Stimulated activated CD8-positive, alpha-beta memory T cell treated with anti-CD3 and anti-CD28 coated beads, Interleukin-12 subunit alpha, Interleukin-12 subunit beta, amount 100 ng/mL, for 24 hours (primary cell): Measurements from ENCODE around the gene SLC38A3.

Source experiments
- DNase-seq: peaks from one replicate; pipeline ENCODE4 v3.0.0-alpha.2; 2020; ENCODE audit errors: extremely low read depth

The SLC38A3 gene

DNA sequence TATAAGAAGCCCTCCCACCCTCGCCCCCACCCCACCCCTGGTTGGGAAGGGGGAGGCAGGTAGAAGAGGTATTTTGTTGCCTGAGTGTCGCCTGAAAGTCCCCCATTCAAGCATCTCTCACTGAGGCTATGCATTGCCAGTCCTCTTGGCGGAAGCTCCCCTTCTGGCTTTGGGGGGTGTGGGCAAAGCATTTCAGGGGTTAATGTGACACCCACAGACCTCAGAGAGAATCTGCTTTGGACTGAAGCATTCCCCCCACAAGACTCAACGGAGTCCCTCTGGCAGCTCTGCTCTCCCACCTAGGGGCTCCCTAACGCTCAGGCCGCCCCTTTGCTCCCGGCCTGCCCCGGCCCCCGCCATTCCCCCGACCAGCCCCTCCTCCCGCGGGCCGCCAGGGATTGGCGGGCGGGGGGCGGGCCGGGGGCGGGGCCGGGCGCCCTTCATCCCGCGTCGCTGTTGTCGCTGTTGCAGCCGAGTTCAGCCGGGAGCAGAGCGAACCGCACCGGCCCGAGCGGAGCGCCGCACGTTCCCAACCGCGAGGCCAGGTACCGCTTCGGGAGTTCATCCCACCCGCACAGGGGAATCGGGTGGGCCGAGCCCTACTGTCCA is at the start of gene SLC38A3:
Gene SLC38A3 (plus strand): TSS at position 468 of the 609 bp plus-strand sequence. CDS start 8,929 bp downstream, outside the sequence.
- no peak for DNase-seq

DNA sequence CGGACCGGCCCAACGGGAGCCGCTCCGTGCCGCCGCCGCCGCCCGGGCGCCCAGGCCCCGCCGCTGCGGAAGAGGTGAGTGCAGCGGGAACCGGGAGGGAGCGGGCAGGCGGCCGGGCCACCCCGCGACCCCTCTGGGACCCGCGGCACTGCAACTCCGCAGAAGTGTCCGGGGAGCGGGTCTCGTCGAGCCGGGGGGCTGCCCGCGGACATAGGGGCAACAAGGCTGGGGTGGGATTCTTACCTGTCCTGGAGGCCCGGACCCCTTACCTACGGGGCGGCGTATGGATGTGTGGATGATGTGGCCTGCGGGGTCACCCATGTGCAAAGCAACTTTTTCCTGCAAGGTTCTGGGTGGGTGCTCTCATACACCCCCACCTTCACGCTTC is 49.6 kb upstream of the SLC38A3 start:
- no peak for DNase-seq

DNA sequence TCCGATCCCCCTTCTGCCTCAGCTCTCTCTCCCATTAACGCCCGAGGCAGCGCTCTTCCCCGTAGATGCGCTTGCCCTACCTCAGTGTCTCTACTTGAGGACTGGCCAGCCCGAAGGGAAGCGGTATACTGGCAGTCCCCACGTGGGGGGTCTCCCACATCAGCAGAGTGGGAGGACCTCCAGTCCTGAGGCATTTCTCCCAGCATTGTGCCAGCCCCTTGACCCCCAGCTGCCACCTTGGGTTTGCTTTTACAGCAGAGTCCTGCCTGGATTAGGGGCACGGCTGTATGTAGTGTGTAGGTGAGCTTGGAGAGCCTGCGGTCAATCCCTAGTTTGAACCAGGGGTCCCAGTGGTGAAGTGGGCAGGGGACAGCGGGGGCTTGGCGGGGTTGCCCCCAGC is 49.2 kb upstream of the SLC38A3 start:
- no peak for DNase-seq

DNA sequence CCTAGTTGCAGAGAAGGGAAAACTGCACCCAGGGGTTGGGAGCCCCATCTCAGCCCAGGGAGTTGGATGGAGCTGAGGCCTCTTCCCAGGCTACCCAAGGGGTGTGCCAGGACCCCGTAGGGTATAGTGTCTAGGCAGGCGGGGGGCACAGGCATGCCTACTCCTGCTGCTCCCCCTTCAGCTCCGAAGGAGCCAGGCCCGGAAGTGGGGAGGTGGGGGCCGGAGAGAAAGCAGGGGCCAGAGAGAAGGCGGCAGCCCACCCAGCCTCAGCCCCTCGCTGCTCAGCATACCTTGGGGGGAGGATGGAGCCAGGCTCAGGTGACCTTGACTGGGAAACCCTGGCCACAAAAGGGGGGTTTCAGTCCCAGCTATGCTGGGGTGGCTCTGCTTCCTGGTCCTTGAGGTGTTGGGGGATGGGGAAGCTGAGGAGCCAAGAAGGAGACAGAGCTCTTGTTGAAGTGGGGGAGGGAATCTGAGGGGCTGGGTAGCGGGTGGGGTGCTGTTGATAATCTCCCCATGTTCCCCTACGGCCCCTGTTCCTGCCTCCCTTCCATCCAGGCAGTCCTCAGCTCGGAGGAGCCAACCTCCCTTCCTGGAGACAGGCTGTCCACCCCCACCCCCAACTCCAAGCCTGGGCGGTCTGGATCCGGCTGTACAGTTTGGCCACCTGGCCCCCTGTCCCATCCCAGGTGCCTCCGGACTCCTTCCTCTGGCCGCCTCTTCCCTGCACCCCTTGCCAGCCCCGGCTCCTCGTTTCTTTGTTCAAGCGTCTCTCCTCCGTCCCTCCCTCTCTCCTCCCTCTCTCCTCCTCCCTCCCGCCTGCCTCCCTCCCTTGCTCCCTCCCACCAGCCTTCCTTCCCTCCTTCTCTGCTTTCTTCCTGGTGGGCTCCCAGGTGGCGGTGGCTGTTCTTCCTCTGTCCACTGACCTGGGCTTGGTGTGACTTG is 48.2 kb upstream of the SLC38A3 start:
- no peak for DNase-seq

DNA sequence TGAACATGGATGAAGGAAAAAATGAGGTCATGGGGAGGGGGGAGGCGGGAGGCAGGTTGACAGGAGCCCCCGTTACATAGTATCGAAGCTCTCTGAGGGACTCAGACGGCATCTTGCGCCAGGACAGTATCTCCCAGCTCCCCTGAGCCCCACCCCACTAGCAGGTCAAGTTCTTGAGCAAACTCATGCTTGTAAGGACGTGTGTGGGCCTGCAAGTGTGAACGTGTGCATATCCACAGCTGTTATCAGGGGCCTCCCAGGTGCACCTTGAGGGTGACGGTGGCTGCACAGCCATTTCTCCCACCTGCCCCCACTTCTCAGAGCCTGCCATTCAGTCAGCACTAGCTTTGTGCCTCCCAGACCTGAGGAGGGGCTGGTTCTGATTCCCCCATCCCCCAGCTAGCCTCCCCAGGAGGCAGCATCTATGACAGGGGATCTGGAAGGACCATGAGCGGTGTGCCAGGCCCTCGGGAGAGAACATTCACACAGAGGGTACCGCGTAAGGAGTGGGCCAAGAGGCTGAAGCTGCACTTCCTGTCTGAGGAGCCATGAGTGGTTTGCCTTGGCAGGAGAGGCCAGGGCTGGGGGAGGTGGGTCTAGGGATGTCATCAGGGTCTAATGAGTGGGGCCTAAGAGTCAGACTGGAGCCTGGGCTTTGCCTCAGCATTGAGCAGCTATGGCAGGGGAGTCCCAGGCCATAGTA is 47.1 kb upstream of the SLC38A3 start:
- DNase-seq, result no peak

DNA sequence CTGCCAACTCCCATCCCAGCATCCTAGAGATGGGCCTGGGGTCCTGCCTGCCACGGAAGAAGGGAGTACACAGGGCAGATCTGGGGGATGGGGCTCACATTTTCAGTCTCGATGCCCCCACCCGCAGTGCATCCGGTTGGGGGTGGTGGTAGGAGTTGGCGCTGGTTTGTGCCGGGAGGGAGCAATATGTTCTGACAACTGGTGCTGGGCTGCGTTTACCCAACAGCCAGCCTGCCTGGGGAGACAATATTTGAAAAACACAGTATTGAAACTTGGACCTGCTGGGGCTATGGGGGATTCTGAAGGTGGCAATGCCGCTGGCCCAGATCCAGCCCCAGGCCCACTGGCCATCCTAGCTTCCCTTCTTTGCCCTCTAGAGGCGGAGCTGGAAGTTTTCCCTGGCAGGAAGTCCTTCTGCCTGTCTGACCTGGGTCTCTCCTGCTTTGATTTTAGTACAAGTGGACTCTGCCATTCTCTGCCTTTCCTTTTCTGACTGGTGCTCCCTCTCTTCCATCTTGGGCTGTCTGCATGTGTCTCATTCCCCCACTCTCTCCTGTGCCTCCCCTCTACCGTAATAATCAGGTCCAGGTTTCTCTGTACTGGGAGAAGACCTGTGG is 46.4 kb upstream of the SLC38A3 start:
- no peak for DNase-seq

DNA sequence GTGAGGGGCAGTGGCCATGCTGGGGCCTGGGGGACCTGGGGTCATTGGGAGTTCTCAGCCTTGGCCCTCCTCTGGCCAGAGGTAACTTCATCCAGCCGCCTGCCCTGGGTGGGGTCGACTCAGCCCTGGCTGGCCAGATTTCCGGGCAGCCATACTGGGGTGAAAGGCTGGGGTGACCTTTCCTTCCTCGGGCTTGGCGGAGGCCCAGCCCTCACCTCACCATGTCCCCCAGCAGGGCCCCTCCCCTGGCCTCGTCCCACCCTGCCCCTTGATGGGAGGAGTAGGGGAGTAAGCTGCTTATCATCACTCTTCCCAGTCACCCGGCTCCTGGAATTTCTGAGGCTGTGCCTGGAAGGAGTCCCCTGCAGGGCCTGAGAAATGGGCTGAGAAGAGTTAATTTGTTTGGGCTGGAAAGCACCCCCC is 44.5 kb upstream of the SLC38A3 start:
- DNase-seq, result no peak

DNA sequence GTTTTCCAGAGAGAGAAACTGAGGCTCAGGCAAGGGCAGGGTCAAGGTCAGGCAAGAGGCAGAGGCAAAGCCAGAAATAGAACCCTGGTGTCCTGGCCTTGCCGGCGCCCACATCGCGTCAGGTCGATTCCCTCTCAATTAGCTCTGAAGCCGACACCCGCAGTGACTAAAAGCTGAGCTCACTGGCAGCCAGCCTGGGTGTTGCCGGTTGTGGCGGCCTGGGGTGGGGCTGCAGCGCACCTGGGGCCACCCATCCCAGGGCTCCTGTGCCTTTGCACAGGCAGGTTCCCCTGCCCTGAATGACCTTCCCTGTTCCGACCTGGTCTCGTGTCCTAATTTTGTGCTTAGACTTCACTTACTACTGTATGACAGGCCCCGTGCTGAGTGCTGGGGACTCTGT is 43.8 kb upstream of the SLC38A3 start:
- DNase-seq, result no peak

DNA sequence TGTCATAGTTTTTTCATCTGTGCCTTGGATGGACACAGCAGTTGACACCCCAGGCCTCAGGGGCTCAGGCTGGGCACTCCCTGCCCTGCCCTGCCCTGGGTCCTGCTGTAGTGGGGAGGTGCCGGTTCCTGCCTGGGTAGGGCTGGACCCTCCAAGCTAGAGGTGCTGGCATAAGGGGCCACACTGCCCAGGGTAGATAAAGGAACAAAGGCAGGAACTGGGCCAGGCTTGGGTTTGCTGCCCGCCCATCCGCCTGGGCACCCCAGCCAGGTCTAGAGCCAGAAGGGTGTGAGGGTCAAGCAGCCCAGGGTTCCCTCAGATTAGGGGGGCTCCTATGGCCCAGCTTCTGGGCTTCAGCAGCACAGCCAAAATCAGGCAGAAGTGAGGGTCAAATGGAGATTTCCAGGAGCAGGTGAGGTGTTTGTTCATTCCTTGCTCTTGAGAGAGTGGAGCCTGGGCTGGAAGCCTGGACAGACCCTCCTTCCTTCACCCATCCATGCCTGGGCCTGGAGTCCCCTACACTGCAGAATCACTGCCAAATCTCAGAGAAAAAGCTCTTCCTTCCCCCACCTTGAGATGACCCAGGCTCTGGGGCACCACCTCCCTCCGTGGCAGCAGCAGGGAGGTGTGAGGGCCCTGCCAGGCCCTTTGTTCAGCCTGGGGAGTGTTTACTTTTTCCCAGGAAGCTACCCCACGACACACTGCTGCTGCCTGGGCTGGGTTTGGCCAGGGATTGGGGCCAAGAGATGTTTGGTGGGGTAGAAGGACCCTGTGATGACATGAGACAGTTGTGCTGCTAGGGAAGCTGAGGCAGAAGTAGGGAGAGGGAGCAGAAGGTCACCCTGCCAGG is 42.8 kb upstream of the SLC38A3 start:
- no peak for DNase-seq

DNA sequence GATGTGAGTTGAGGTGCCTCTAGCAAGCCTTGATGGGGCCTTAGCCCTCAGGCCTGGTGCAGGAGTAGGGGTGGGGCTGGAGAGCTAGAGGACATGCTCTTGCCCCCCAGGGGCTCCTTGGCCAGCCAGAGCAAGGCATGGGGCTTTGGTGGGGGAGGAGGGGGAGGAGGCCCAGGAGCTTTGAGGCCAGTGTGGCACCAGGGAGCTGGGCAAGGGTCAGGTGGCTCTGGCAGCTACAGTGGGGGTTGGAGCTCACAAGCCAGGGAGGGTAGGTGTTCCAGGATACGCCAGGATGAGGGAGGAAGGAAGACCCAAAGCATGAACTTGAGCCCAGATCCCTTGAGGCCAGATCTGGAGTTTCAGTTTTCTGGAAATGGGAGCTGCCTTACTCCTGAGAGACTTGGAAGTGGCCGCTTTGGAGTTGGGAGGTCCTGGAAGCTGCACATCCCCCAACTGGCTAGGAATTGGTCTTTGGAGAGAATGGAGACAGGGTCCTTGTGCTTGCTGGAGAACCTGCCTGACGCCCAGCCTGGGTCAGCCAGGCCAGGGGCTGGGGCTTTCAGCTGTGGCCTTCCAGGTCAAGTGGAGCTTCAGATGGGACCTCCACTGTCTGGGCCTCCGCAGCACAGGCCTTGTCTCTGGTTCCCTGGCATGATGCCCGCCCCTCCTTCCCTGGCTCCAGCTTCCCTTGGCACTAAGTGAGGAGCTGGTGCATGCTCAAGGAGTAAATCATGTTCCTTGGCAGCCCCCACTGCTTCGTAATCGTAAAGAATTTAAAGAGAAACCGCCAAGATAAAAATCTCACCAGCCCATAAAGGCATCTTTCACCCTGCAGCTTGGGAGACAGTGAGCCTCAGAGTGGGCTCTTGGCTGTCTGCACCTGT is 41.3 kb upstream of the SLC38A3 start:
- DNase-seq, result no peak

DNA sequence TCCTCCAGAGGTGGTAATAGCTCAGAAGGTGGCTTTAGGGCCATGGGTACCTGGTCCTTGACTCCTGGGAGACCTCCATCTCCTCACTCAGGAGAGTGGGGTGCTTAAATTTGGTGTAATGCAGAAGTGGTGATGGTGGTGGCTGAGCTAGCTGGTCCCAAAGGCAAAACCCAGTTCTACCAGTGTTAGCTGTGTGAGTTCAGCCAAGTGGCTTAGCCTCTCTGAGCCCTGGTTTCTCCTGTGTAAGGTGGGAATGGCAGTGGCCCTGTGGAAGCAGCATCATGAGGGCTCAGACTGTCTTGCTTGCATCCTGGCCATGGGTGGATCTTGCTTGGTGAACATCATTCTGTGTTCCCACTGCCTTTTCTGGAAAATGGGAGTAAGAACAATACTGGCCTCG is 40.6 kb upstream of the SLC38A3 start:
- no peak for DNase-seq

DNA sequence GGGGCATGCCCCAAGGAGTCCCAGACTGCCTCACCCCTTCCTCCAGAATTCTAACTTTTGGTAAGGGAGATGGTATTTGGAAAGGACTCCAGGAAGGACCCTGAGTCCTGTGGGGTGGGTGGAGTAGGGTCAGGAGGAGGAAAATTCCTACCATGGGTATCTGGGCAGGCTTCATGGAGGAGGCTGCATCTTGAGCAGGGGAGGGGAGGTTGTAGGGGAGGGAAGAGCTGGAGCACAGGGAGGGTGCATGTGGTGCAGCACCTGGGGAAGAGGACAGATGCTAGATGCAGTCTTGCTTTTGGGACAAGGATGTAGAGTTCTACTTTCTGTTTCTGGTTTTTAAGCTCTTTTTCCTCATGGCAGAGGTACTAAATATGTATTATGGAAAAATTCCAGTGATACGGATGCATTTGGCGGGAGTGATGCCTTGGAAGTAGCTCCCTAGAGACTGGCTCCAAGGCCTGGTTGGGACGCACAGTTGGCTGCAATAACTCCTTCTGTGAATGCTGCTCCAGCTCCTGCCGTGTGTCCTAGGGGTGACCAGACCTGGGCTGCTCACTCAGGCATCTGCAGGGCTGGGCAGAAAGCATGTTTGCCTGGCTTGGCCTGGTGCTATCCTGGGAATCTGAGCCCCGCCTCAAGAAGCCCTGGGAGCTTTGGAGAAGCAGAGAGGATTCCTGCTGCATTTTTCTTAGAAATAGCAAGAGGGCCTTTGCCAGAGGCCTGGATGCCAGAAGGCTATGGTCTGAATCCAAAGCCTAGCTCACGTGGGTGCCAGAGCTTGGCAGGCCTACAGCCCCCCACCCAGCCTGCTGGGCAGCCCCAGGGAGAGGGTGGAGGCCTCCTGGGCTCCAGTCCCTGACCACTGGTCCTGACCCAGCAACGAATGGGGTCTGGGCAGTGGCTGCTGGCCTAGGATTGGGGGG is 39.8 kb upstream of the SLC38A3 start:
- no peak for DNase-seq

DNA sequence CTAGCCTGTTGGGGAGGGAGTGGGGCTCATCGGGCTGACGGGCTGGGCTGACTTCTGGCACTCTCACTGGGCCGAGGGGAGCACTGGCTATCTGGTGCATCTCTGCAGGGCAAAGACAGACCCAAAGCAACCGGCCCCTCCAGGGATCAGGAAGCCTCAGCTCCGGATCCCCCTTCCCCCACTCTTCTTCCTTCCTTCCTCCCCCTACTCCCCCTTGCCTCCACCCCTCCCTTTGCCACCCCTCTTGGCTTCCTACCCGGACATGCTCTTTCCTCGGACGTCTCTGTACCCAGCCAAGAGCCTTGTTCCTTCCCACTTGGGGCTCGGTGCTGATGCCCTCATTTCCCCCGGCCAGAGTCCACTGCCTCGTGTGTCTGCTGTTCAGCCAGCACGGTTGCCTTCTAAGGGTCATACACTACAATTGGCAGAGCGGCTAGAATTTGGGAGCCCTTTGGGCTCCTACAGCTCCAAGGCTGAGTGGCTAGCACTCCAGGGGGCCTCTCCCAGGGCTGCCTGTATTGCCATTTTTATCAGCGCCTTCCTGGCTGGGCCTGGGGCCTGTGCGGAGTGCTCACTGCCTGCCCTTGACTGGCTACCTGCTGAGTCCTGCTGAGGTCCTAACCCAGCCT is 39.0 kb upstream of the SLC38A3 start:
- DNase-seq, result no peak

DNA sequence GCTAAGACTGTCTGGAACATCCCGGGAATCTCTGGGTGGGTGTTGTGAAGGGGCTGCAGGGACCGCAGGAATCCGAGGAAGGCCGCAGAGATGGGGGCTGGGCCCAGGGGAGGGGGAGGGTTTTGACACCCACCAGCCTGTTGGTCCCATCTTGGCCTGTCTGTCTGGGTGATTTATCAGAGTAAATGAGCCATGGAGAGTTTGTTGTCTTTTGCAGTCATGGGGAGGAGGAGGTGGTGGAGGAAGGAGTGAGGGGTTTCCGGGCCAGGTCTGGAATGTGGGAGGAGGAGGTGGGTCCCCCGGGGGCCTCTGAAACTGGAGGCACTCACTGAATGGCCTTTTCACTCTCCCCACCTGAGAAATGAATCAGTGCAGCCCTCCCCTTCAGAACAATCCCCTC is 38.5 kb upstream of the SLC38A3 start:
- DNase-seq, result no peak

DNA sequence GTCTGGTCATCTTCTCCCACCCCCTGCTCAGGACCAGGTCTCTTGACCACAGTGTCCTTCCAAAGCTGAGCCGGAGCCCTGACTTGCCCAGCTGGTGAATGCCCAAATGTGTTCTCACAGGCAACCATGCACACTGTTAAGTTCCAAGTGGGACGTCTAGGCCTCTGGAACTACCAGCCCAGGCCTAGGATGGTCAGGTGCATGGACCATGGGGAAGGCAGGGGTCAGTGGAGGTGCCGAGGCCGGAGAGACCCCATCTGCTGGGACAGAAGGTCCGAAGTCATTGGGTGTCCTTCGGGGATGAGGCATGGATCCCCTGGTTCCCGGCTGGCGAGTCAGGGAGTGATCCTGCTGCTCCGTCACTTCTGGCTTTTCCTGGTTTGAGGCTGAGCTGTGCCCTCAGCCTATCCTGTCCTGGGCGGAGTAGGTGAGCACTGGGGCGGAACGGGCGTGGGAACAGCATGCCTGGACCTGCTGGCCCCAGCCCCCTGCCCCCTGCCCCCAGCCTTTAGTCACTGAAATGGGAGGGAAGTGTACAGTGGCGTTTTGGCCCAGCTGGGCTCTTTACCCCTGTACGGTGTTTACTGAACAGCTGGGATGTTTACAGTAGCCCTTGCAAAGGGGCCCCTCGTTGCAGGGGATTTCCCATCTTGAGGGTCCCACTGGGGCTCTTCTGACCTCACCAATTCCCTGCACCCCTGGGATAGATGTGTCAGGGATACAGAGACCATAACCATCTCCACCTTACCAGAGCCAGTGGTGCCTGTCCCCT is 37.8 kb upstream of the SLC38A3 start:
- no peak for DNase-seq

DNA sequence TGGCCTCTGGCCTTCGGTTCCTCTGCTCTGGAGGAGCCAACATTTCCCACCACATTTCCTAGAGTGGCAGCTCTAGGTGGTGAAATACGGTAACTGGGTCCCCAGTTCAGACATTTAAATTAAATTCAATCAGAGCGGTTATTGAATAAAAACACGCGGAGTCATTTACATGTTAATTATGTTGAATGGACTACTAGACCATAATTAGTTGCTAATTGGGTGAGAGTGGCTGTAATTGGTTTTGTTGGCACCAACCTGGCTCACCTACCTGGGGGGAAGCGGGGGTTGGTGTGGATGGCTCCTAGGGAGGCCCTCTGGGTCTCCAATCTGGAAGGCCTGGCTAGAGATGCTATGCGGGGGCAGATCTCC is 37.2 kb upstream of the SLC38A3 start:
- DNase-seq, result no peak

DNA sequence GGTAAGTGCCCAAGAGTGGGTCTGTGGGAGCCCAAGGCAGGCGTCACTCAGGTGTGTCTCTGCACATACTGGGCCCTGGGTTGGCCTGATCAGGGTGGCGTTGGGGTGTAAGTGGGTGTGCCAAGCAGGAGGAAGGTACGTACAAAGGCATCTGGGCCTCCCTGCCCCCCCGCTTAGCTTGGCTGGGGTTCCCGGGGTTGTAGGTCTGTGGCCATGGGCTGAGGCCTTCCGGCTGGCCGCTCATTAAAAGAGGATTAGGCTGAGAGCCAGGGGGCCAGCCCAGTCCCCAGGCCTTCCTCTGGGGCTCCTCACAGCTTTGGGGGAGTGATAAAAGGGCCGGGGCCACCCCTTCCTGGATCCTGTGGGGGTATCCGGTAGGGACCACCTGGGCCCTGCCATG is 36.7 kb upstream of the SLC38A3 start:
- DNase-seq, result no peak

DNA sequence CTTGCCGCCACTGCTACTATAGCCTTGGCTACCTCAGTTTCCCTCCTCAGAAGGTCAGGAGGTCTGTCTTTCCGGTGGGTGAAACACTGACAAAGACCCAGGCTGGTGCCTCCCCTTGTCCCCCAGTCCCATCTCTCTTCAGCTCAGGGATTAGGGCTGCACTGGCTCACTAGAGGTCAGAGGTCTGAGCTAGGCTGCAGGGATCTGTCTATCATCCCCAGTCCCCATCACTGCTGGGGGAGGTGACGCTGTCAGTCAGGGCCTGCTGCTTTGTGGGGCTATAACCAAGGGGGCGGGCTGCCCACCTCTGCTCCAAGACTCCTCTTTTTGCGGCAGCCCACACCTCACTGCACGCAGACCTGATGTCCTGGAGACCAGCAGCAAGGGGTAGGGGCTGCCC is 36.3 kb upstream of the SLC38A3 start:
- DNase-seq, result no peak
